Thyroid gland (tissue), 4 donors: Measurements from ENCODE around the gene DGCR8. TPM values are rescaled to one million over a fixed set of nuclear protein-coding genes. Genes with fewer than 3 reads are reported as not detected.

ENCODE experiments used
- DNase-seq, 2 donors: peaks; one replicate each; pipeline ENCODE4 v3.0.0-alpha.2; 2019
- H3K27ac ChIP-seq, 3 donors: fragments of 200-600 bp; sonication (generic); 1 replicate in 2 of 3; 2 replicates in 1 of 3; pipeline ENCODE4 v1.5.1; 2016 to 2019; ENCODE audit warnings: mild to moderate bottlenecking in 1 of 3, moderate library complexity in 1 of 3
- H3K27me3 ChIP-seq: fragments of 200-600 bp; sonication (generic); one replicate; pipeline ENCODE4 v1.5.1; 2019
- H3K36me3 ChIP-seq, 2 donors: fragments of 200-600 bp; sonication (generic); one replicate each; pipeline ENCODE4 v1.5.1; 2016 to 2019
- H3K4me1 ChIP-seq, 2 donors: fragments of 200-600 bp; sonication (generic); one replicate each; pipeline ENCODE4 v1.5.1; 2017 to 2019
- H3K4me3 ChIP-seq, 3 donors: fragments of 200-600 bp; sonication (generic); replicated peaks in 1 of 3; 1 replicate in 2 of 3; 2 replicates in 1 of 3; pipeline ENCODE4 v1.5.1; 2016; ENCODE audit warnings: mild to moderate bottlenecking in 1 of 3
- H3K9me3 ChIP-seq: fragments of 200-600 bp; sonication (generic); one replicate; pipeline ENCODE4 v1.5.1; 2017
- POLR2A ChIP-seq, 2 donors: fragments of 450-650 bp; IDR thresholded peaks; one replicate each; pipeline ENCODE4 v1.6.1; 2017; ENCODE audit warnings: antibody characterized with exemption in 2 of 2, mild to moderate bottlenecking in 2 of 2, moderate library complexity in 1 of 2
- WGBS, 2 donors: methylation state at CpG; one replicate each; pipeline ENCODE4 v1.1.5; 2017; 5-methylcytosine and 5-hydroxymethylcytosine counted together
- intact Hi-C: fragments of 100-400 bp; cut with DNase I; formaldehyde crosslinking; loops from one replicate; pipeline ENCODE4 v1.15.1; 2023
- total RNA-seq, 4 donors: library from RNA; depleted of rRNA; stranded (reverse); fragments of >200 nt; gene quantifications; one replicate each; pipeline ENCODE4 v1.2.3, GENCODE V29; 2016
- TF ChIP-seq, protein P1 (sequence below), 6 experiments: fragments of 200-600 bp in 3 of 6; fragments of 450-650 bp in 3 of 6; sonication (generic) in 3 of 6; IDR thresholded peaks; one replicate each; pipeline ENCODE4 v1.5.1; 2016 to 2019; ENCODE audit warnings: antibody characterized with exemption in 6 of 6, mild to moderate bottlenecking in 2 of 6, inconsistent platforms in 1 of 6, moderate library complexity in 1 of 6

Gene DGCR8
- total RNA-seq, 4 donors from 2014 or later: 28.9 to 48.8 (median 31.5) TPM

- no peak overlapping the region for H3K27ac ChIP-seq
- WGBS, 2 donors: 65 to 88% methylated on average over 6 to 15 of the region's 19 CpGs
- intact Hi-C loops: no loop called here
- no peaks in the 10 kb centered on the region for H3K9me3 ChIP-seq
- no peak overlapping the region for H3K4me3 ChIP-seq
- H3K36me3 ChIP-seq: peaks cover 0 to 5% of the 10 kb centered on the region in 2 donors
- no peaks in the 10 kb centered on the region for H3K4me1 ChIP-seq
- DNase-seq: no peak
- H3K27me3 ChIP-seq: no peaks in the 10 kb centered on the region
- TF ChIP-seq POLR2A (IDR thresholded peaks at IDR 0.05): no peak
- TF ChIP-seq, protein P1, sequence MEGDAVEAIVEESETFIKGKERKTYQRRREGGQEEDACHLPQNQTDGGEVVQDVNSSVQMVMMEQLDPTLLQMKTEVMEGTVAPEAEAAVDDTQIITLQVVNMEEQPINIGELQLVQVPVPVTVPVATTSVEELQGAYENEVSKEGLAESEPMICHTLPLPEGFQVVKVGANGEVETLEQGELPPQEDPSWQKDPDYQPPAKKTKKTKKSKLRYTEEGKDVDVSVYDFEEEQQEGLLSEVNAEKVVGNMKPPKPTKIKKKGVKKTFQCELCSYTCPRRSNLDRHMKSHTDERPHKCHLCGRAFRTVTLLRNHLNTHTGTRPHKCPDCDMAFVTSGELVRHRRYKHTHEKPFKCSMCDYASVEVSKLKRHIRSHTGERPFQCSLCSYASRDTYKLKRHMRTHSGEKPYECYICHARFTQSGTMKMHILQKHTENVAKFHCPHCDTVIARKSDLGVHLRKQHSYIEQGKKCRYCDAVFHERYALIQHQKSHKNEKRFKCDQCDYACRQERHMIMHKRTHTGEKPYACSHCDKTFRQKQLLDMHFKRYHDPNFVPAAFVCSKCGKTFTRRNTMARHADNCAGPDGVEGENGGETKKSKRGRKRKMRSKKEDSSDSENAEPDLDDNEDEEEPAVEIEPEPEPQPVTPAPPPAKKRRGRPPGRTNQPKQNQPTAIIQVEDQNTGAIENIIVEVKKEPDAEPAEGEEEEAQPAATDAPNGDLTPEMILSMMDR (IDR thresholded peaks at IDR 0.05): no peak
These were observed 64.0 kb downstream of the DGCR8 start for GRCh38 chr22:20143883-20144665.

GRCh38 chr22:20145206-20145831 lies 65.3 kb downstream of the DGCR8 start:
- Histone ChIP-seq H3K4me1 (no peaks in the 10 kb centered on the region), H3K9me3 (no peaks in the 10 kb centered on the region), H3K27me3 (no peaks in the 10 kb centered on the region), H3K4me3 (no peak overlapping the region), H3K36me3 (peaks cover 0 to 5% of the 10 kb centered on the region in 2 donors), H3K27ac (no peak overlapping the region)
- 90 to 93% methylated on average over 8 to 16 of the region's 22 CpGs for WGBS, 2 donors
- intact Hi-C loops: no loop called here
- no peak for DNase-seq
- no peak for TF ChIP-seq POLR2A (IDR thresholded peaks at IDR 0.05)
- TF ChIP-seq, protein P1 (IDR thresholded peaks at IDR 0.05): no peak

DNA sequence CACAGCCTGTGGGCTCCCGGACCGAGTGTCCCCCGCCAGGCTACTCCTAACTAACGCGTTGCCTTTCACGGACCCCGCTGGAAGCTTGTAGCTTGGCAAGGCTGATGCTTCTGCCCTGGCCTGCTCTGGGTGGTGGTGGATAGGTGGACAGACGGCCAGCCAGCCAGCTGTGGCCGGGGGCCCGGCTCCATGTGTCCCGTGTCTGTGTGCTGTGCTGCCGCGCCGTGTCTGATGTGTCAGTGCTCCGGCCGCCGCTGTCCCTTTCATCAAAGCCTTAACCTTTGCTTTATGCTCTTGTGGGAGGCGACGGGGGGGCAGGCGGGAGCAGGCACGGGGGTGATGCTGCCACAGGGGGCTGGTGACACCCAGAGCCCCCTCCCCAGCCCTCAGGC lies 65.8 kb downstream of the DGCR8 start:
- no peak for DNase-seq
- 93 to 94% methylated on average over 11 to 14 of the region's 21 CpGs for whole genome bisulfite sequencing, 2 donors
- TF ChIP-seq, protein P1 (IDR thresholded peaks at IDR 0.05): no peak
- TF ChIP-seq POLR2A (IDR thresholded peaks at IDR 0.05): no peak
- Histone ChIP-seq H3K36me3 (peaks cover 0 to 5% of the 10 kb centered on the region in 2 donors), H3K4me3 (no peak overlapping the region), H3K27me3 (no peaks in the 10 kb centered on the region), H3K4me1 (no peaks in the 10 kb centered on the region), H3K27ac (no peak overlapping the region), H3K9me3 (no peaks in the 10 kb centered on the region)
- intact Hi-C loops: no loop called here

DNA sequence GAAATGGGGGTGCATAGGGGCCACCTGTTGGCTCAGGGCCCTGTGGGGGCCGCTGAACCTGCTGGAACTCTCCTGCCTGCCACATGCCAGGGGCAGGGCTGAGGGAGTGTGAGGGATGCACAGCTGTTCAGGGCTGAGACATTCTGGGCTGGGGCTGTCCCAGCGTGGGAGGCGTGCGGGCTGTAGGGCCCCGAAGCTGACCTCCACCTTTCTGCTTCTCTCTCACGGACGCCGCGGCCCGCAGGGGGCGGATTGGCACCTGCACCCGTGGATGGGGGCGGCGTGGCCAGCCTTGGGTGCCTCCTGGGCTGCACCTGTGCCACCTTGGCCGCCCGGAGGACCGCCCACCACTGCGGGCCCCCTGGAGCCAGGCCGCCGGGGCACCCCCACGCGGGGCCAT lies 66.7 kb downstream of the DGCR8 start:
- no peaks in the 10 kb centered on the region for H3K4me1 ChIP-seq
- WGBS, 2 donors: 86% methylated on average over 11 of the region's 22 CpGs; no CpG with 5 or more reads in 1 of the 2 donors
- intact Hi-C loops: no loop called here
- no peak for DNase-seq
- no peak overlapping the region for H3K27ac ChIP-seq
- H3K27me3 ChIP-seq: no peaks in the 10 kb centered on the region
- H3K9me3 ChIP-seq: no peaks in the 10 kb centered on the region
- no peak overlapping the region for H3K4me3 ChIP-seq
- TF ChIP-seq, protein P1 (IDR thresholded peaks at IDR 0.05): no peak
- no peak for TF ChIP-seq POLR2A (IDR thresholded peaks at IDR 0.05)
- H3K36me3 ChIP-seq: peaks cover 0 to 5% of the 10 kb centered on the region in 2 donors
